GM13976 (cell line): ENCODE data around the gene ANTXR2.

Experiments used
- DNase-seq: peaks from one replicate; pipeline ENCODE4 v3.0.0; 2012; ENCODE audit warnings: low spot score
- CTCF ChIP-seq: IDR thresholded peaks from 2 replicates; pipeline ENCODE4 v1.5.1; 2012; ENCODE audit warnings: borderline replicate concordance, mild to moderate bottlenecking; ENCODE audit not compliant: insufficient read depth; ENCODE audit errors: extremely low read depth, missing control alignments, control extremely low read depth
- in situ Hi-C: fragments of 300-500 bp; cut with MboI; formaldehyde crosslinking; loops from one replicate; pipeline ENCODE4 v1.12.0; 2022; ENCODE audit warnings: low sequenced_read_pairs, mixed read lengths, inconsistent platforms; ENCODE audit not compliant: unreplicated experiment

Gene ANTXR2

GRCh38 chr4:80010316-80010715 lies 62.7 kb downstream of the ANTXR2 start:
- in situ Hi-C loops: no loop called here
- no peak for TF ChIP-seq CTCF
- DNase-seq: no peak

- DNase-seq: no peak
- in situ Hi-C loops: no loop called here
- no peak for TF ChIP-seq CTCF
Measured at GRCh38 chr4:80009806-80010205, 63.2 kb downstream of the ANTXR2 start.

- TF ChIP-seq CTCF: no peak
- DNase-seq: no peak
- in situ Hi-C loops: no loop called here
Measured at GRCh38 chr4:80008971-80009370, 64.1 kb downstream of the ANTXR2 start.

GRCh38 chr4:80008351-80008750 lies 64.7 kb downstream of the ANTXR2 start:
- in situ Hi-C loops: no loop called here
- no peak for TF ChIP-seq CTCF
- DNase-seq: no peak

GRCh38 chr4:80007745-80008149 lies 65.3 kb downstream of the ANTXR2 start:
- no peak for DNase-seq
- in situ Hi-C loops: no loop called here
- no peak for TF ChIP-seq CTCF

- DNase-seq: no peak
- no peak for TF ChIP-seq CTCF
- in situ Hi-C loops: no loop called here
Measured at GRCh38 chr4:80006935-80007744, 65.9 kb downstream of the ANTXR2 start.
